ELF-1 (cell line): ENCODE measurements around the gene OR5AL1.
"Not testable (repeated sequence)": the region's sequence is repeated elsewhere in the genome, so short reads cannot be mapped to it uniquely, and the experiment has no call there.

Experiments
- DNase-seq: peaks from one replicate; pipeline ENCODE4 v3.0.0-alpha.2; 2016; ENCODE audit warnings: low read depth, low spot score

The OR5AL1 gene

DNA sequence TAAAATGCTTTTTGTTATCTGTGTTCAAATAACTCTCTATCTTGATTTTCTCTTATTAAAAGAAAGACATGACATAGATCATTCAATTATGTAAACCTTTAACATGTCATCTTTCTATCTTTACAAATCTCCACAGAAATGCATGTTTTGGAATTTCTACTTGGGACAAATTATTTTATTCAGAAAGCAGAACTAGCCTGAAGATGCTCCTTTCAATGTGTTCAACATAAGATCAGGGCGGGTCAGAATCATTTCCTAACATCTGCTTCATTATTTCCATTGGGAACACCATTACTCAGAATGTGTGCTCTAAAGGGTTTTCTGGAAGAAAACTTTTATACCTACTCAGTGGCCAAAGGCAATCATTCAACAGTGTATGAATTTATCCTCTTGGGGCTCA is at the start of gene OR5AL1:
Gene OR5AL1 (plus strand): TSS at position 301 of the 400 bp plus-strand sequence.
- DNase-seq, result no peak

DNA sequence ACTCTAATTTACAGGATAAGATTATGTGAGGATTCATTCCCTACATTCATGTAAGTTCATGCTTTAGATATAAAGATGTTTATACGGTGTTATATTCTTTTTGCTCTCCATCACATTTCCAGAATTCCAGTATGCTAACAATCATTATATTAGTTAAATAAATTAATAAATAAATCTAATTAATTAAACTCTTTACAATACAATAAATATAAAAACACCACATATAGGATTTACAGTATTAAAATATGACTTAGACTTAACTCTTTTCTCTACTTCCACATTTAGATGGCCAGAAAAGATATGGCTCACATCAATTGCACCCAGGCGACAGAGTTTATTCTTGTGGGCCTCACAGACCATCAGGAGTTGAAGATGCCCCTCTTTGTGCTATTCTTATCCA is 37.2 kb upstream of the OR5AL1 start, which contains the start of gene OR8U1:
Gene OR8U1 (plus strand): TSS at position 301 of the 400 bp plus-strand sequence. CDS start 0 bp downstream, at position 301.
- DNase-seq, result no peak

DNA sequence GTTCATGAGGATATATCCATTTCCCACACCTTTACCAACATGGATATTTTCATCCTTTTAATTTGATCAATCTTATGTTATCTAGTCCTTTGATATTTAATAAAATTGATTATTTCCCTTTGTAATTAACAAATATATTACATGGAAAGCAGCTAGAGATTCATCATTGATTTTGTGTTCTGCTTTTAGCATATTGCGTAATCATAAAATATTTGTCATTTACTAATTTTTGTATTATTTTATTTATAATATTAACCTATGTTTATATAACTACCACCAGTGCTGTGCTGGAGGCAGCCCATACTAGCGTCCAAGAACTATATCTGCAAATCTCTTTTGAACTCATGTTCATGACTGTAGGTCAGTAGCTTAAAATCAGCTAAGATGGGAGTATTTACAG is 32.4 kb upstream of the OR5AL1 start:
- no peak for DNase-seq

DNA sequence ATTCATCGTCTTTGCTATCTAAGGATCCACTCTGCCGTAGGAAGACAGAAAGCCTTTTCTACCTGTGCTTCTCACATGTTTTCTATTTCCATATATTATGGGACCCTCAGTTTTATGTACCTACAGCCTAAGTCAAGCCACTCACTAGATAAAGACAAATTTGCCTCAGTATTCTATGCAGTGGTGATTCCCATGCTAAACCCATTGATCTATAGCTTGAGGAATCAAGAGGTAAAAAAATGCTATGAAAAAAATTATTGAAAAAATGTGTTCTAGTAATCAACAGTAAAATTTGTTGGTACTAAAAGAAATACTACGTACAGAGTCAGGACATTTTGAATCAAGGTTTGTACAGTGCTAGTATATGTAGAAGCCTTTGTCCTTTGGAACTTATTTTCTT is 18.1 kb upstream of the OR5AL1 start:
- DNase-seq, result no peak

DNA sequence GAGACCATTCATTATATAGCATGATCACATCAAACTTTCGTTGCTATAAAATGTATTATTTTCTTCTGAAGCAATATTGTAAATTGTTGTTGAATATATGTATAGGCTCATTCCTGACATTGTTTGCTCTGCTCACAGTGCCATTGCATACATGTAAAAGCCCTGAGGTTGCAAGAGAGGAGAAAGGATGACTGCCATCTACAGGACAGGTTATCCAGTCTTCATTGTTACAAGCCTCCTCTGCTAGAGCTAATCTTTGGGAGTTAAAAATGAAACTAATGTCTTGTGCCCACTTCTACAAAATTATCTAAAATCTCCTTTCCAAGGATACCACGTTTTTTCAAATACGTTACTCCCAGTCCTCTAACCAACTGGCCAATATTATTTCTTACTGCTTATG is 16.4 kb upstream of the OR5AL1 start:
- no peak for DNase-seq

DNA sequence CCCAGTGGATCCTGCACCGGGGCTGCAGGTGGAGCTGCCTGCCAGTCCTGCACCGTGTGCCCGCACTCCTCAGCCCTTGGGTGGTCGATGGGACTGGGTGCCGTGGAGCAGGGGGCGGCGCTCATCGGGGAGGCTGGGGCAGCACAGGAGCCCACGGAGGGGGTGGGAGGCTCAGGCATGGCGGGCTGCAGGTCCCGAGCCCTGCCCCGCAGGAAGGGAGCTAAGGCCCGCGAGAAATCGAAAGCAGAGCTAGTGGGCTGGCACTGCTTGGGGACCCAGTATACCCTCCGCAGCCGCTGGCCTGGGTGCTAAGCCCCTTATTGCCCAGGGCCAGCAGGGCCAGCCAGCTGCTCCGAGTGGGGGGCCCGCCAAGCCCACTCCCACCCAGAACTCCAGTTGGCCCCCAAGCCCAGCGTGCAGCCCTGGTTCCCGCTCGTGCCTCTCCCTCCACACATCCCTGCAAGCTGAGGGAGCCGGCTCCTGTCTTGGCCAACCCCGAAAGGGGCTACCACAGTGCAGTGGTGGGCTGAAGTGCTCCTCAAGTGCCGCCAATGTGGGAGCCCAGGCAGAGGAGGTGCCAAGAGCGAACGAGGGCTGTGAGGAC is 10.5 kb upstream of the OR5AL1 start:
- not testable (repeated sequence) for DNase-seq

DNA sequence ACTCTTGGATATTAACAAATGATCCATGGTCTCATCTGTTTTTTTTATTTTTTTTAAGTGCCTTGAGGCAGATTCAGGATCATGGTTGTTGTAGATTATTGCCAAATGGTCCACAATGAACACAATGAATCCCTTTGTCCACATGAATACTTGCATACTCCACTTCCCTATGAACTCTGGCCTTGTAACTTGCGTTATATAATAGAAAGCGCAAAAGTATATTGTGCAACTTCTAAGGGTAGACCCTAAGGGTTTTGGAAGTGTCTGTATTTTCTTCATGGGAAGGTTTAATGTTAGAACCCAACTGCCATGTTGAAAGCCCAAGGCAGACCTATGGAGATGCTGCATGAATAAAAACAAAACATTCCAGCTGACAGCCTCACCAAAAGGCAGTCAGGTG is 8.1 kb upstream of the OR5AL1 start:
- DNase-seq, result no peak

DNA sequence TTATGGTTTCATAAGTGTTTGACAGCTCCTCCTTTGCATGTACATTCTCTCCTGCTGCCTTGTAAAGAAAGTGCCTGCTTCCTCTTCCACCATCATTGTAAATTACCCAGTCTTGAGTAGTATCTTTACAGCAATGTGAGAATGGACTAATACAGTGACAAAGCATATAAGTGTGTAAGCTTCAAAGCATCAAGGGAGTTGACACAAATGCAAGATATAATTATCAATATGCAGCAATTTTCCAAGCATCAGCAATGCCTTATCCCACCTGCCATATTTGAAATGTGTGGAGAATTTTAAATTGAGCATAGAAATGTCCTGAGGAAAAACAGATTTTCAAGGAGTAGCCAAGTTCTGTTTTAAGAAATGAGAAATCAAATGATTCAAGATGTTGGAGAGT is 1.7 kb upstream of the OR5AL1 start:
- DNase-seq, result no peak

DNA sequence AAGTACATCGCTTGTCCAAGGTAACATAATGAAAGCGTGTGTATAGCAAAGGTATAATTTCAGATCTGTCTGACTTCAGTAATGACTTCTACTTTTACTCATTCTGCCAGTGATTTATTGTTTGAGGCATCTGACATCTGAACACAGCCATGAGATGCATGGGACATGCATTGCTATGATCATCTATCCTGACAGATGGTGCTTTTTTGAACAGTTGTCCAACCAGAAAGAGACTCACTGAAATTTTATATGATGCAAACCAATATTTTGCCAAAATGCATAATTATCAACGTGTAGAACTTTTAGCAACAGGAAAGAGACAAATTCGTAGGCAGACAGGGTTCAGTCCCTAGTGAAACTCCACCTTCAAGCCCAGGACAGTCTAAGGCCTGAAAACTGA is 41.0 kb downstream of the OR5AL1 start:
- DNase-seq, result no peak

DNA sequence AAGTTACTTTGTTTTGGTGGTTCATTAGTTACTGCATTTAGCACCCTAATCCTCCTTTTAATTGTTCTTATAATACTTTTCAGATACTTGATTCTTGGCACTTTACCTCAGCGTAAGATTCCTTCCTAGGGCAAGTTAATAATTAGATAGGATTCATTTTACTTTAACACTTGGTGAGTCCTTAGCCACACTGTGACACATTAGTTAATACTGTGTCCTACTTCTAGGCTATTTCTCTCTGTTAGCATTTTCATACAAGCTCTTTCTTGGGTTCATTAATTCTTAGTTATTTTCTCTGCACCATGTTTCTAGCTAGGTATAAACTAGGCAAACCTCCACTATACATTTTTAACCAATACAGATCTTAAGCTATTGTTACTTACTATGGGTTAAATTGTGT is 44.6 kb downstream of the OR5AL1 start:
- no peak for DNase-seq
